HG02884 (cell line): ENCODE data around the gene ZKSCAN5.
"Not testable (repeated sequence)": the region's sequence is repeated elsewhere in the genome, so short reads cannot be mapped to it uniquely, and the experiment has no call there.

Experiments
- ATAC-seq: cut with Tn5 transposase; IDR thresholded peaks from one replicate; pipeline ENCODE4 v1.9.1; 2021; ENCODE audit warnings: mild to moderate bottlenecking, moderate library complexity; ENCODE audit not compliant: unreplicated experiment

The ZKSCAN5 gene

DNA sequence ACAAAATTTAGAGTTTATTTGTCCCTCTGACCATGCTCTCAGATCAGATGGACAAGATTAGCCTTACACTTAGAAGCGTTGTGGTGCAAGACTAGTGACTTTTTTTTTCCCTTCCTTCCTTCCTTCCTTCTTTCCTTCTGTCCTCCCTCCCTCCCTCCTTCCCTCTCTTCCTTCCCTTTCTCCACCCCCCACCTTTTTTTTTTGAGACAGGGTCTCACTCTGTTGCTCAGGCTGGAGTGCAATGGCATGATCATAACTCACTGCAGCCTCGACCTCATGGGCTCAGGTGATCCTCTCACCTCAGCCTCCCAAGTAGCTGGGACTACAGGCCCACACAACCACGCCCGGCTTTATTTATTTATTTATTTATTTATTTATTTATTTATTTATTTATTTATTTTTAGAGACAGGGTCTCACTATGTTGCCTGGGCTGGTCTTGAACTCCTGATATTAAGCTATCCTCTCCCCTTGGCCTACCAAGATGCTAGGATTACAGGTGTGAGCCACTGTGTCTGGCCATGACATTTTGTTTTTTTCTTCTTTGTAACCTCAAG lies 76.4 kb downstream of the ZKSCAN5 start:
- ATAC-seq, result not testable (repeated sequence)
